H9 (cell line): ENCODE results near the gene ATP2B2. TPM values are rescaled to one million over a fixed set of nuclear protein-coding genes. Genes with fewer than 3 reads are reported as not detected.
A peak's percentile ranks its signal among the peaks of the same experiment; 100 is the strongest.

Experiments used
- DNase-seq: peaks from one replicate; pipeline ENCODE4 v3.0.0-alpha.2; 2017
- H2AFZ ChIP-seq: one replicate; pipeline ENCODE4 v1.6.1; 2013; ENCODE audit warnings: mild to moderate bottlenecking, low read length, control low read depth, moderate library complexity
- H2AK5ac ChIP-seq: 2 replicates; pipeline ENCODE4 v1.6.1; 2013; ENCODE audit warnings: low read length, control low read depth, mixed read lengths; ENCODE audit not compliant: insufficient read length
- H2BK120ac ChIP-seq: one replicate; pipeline ENCODE4 v1.6.1; 2013; ENCODE audit warnings: low read depth, mild to moderate bottlenecking, low read length, control low read depth, inconsistent platforms; ENCODE audit not compliant: poor library complexity, severe bottlenecking
- H2BK12ac ChIP-seq: 2 replicates; pipeline ENCODE4 v1.6.1; 2013; ENCODE audit warnings: low read length, control low read depth, mixed read lengths, low read depth; ENCODE audit not compliant: insufficient read length
- H2BK15ac ChIP-seq: 2 replicates; pipeline ENCODE4 v1.6.1; 2013; ENCODE audit warnings: low read depth, low read length, control low read depth
- H2BK20ac ChIP-seq: one replicate; pipeline ENCODE4 v1.6.1; 2013; ENCODE audit warnings: low read depth, mild to moderate bottlenecking, low read length, control low read depth, inconsistent platforms; ENCODE audit not compliant: poor library complexity, severe bottlenecking
- H2BK5ac ChIP-seq: 2 replicates; pipeline ENCODE4 v1.6.1; 2013; ENCODE audit warnings: low read length, control low read depth, mixed read lengths; ENCODE audit not compliant: insufficient read length
- H3K14ac ChIP-seq: 2 replicates; pipeline ENCODE4 v1.6.1; 2013; ENCODE audit warnings: low read length, control low read depth; ENCODE audit not compliant: insufficient read depth
- H3K18ac ChIP-seq: 2 replicates; pipeline ENCODE4 v1.6.1; 2013; ENCODE audit warnings: low read depth, mild to moderate bottlenecking, mixed read lengths, low read length, control low read depth; ENCODE audit not compliant: insufficient read length
- H3K23ac ChIP-seq: 2 replicates; pipeline ENCODE4 v1.6.1; 2013; ENCODE audit warnings: low read length, control low read depth, mixed read lengths, low read depth; ENCODE audit not compliant: insufficient read length
- H3K23me2 ChIP-seq: 2 replicates; pipeline ENCODE4 v1.6.1; 2013; ENCODE audit warnings: low read depth, mild to moderate bottlenecking, mixed read lengths, low read length, control low read depth; ENCODE audit not compliant: insufficient read length, poor library complexity, severe bottlenecking
- H3K27ac ChIP-seq: 2 replicates; pipeline ENCODE4 v1.5.1; 2013; ENCODE audit warnings: low read length, control low read depth, mixed read lengths, low read depth; ENCODE audit not compliant: insufficient read length
- H3K27me3 ChIP-seq: 2 replicates; pipeline ENCODE4 v1.6.1; 2013; ENCODE audit warnings: low read length, control low read depth, inconsistent platforms; ENCODE audit not compliant: insufficient read depth
- H3K4ac ChIP-seq: 2 replicates; pipeline ENCODE4 v1.6.1; 2013; ENCODE audit warnings: low read depth, mild to moderate bottlenecking, control low read depth, inconsistent platforms, low read length, moderate library complexity
- H3K4me1 ChIP-seq: 2 replicates; pipeline ENCODE4 v1.6.1; 2013; ENCODE audit warnings: low read length, control low read depth, inconsistent platforms; ENCODE audit not compliant: insufficient read depth
- H3K4me2 ChIP-seq: 2 replicates; pipeline ENCODE4 v1.6.1; 2013; ENCODE audit warnings: low read length, control low read depth, mixed read lengths; ENCODE audit not compliant: insufficient read length, insufficient read depth
- H3K56ac ChIP-seq: 2 replicates; pipeline ENCODE4 v1.6.1; 2013; ENCODE audit warnings: low read depth, mild to moderate bottlenecking, mixed read lengths, low read length, control low read depth; ENCODE audit not compliant: insufficient read length
- H3K79me1 ChIP-seq: 2 replicates; pipeline ENCODE4 v1.6.1; 2013; ENCODE audit warnings: low read depth, mild to moderate bottlenecking, moderate library complexity, low read length, control low read depth, inconsistent platforms; ENCODE audit not compliant: insufficient read depth, poor library complexity, severe bottlenecking
- H3K79me2 ChIP-seq: 2 replicates; pipeline ENCODE4 v1.6.1; 2013; ENCODE audit warnings: low read length, control low read depth, inconsistent platforms; ENCODE audit not compliant: insufficient read depth
- H3K9ac ChIP-seq: 2 replicates; pipeline ENCODE4 v1.6.1; 2013; ENCODE audit warnings: low read length, control low read depth, mixed read lengths; ENCODE audit not compliant: insufficient read length; ENCODE audit errors: extremely low read depth
- H3K9me3 ChIP-seq: one replicate; pipeline ENCODE4 v1.6.1; 2013; ENCODE audit warnings: low read depth, low read length, inconsistent platforms; ENCODE audit not compliant: control insufficient read depth
- H3T11ph ChIP-seq: one replicate; pipeline ENCODE4 v1.6.1; 2013; ENCODE audit warnings: mild to moderate bottlenecking, low read length, control low read depth, inconsistent platforms
- H4K20me1 ChIP-seq: one replicate; pipeline ENCODE4 v1.6.1; 2013; ENCODE audit not compliant: control insufficient read depth, insufficient read length, insufficient read depth
- H4K5ac ChIP-seq: 2 replicates; pipeline ENCODE4 v1.6.1; 2013; ENCODE audit warnings: low read depth, mild to moderate bottlenecking, mixed read lengths, low read length, control low read depth; ENCODE audit not compliant: insufficient read length
- H4K8ac ChIP-seq: replicated peaks from 2 replicates; pipeline ENCODE4 v1.6.1; 2013; ENCODE audit warnings: low read length, control low read depth, mixed read lengths, low read depth; ENCODE audit not compliant: insufficient read length
- H4K91ac ChIP-seq: 2 replicates; pipeline ENCODE4 v1.6.1; 2013; ENCODE audit warnings: low read depth, mild to moderate bottlenecking, moderate library complexity, mixed read lengths, low read length, control low read depth; ENCODE audit not compliant: insufficient read length
- H3K27ac Mint-ChIP-seq, 3 experiments: 2 replicates in 2 of 3; 3 replicates in 1 of 3; pipeline ENCODE4 v1.8.0; 2020 to 2021; ENCODE audit warnings: mixed read lengths in 3 of 3, mild to moderate bottlenecking in 1 of 3, moderate library complexity in 1 of 3
- H3K27me3 Mint-ChIP-seq: 2 replicates; pipeline ENCODE4 v1.8.0; 2021; ENCODE audit warnings: low read depth, mild to moderate bottlenecking, moderate library complexity, mixed read lengths
- H3K36me3 Mint-ChIP-seq, 3 experiments: 2 replicates in 2 of 3; 3 replicates in 1 of 3; pipeline ENCODE4 v1.8.0; 2020 to 2021; ENCODE audit warnings: low read depth in 3 of 3, mixed read lengths in 3 of 3; ENCODE audit not compliant: insufficient read depth in 1 of 3
- H3K4me1 Mint-ChIP-seq, 2 experiments: 2 replicates each; pipeline ENCODE4 v1.8.0; 2020; ENCODE audit warnings: mixed read lengths in 2 of 2
- H3K4me3 Mint-ChIP-seq, 2 experiments: 2 replicates in 1 of 2; 3 replicates in 1 of 2; pipeline ENCODE4 v1.8.0; 2020 to 2021; ENCODE audit warnings: mild to moderate bottlenecking in 2 of 2, mixed read lengths in 2 of 2, moderate library complexity in 1 of 2
- H3K9me3 Mint-ChIP-seq, 2 experiments: 2 replicates in 1 of 2; 3 replicates in 1 of 2; pipeline ENCODE4 v1.8.0; 2020; ENCODE audit warnings: mild to moderate bottlenecking in 2 of 2, mixed read lengths in 2 of 2, moderate library complexity in 1 of 2
- CTCF ChIP-seq: fragments of 200-600 bp; sonication (generic); conservative IDR thresholded peaks from 3 replicates; pipeline ENCODE4 v1.8.0; 2021; ENCODE audit warnings: antibody characterized with exemption, mild to moderate bottlenecking
- WGBS: extraction: QIAGEN DNeasy Blood & Tissue Kit; methylation state at CpG from one replicate; pipeline ENCODE4 v1.1.7; 2013; ENCODE audit warnings: missing lambda C conversion rate, low lambda C conversion rate, mixed read lengths; ENCODE audit not compliant: insufficient read length; ENCODE audit errors: extremely low coverage; 5-methylcytosine and 5-hydroxymethylcytosine counted together
- total RNA-seq: library from RNA; stranded (reverse); gene quantifications from 2 replicates; pipeline ENCODE4 v1.2.1, GENCODE V29; 2021

Gene ATP2B2
- total RNA-seq, 1 experiment from 2014 or later, result 0.33 TPM

- H3K23ac ChIP-seq, result no peak overlapping the region
- Mint-ChIP-seq H3K36me3 (peaks cover 12 to 34% (median 26%) of the 10 kb centered on the region in 3 experiments; a peak in 6 of 7 replicates), H3K9me3 (no peaks in the 10 kb centered on the region), H3K27ac (peak overlapping the region; percentile 91 to 98 (median 97)), H3K27me3 (peaks cover 8% of the 10 kb centered on the region), H3K4me1 (peaks cover 0 to 8% of the 10 kb centered on the region in 2 experiments; a peak in 3 of 4 replicates), H3K4me3 (peak overlapping the region; percentile 97 to 98)
- no peak overlapping the region for H2BK120ac ChIP-seq
- no peak overlapping the region for H4K8ac ChIP-seq
- no peaks in the 10 kb centered on the region for H3K27me3 ChIP-seq
- WGBS, result no CpG with 5 or more reads among the region's 9 CpGs
- no peak for TF ChIP-seq CTCF
- H3K56ac ChIP-seq, result no peak overlapping the region
- no peak overlapping the region for H2BK12ac ChIP-seq
- H2BK20ac ChIP-seq, result no peak overlapping the region
- H3K9me3 ChIP-seq, result no peaks in the 10 kb centered on the region
- no peak overlapping the region for H2BK5ac ChIP-seq
- H3K18ac ChIP-seq, result peak overlapping the region; percentile 71
- no peaks in the 10 kb centered on the region for H3K79me1 ChIP-seq
- DNase-seq, result no peak
- no peak overlapping the region for H4K91ac ChIP-seq
- H3K9ac ChIP-seq, result peak overlapping the region; percentile 88
- peaks cover 5% of the 10 kb centered on the region for H3K23me2 ChIP-seq
- peak overlapping the region; percentile 83; the same call in 1 of the 2 replicates for H3K14ac ChIP-seq
- peaks cover 12% of the 10 kb centered on the region for H3K79me2 ChIP-seq
- no peaks in the 10 kb centered on the region for H3K4me1 ChIP-seq
- peak overlapping the region; percentile 97 for H3K4me2 ChIP-seq
- no peak overlapping the region for H2AFZ ChIP-seq
- no peak overlapping the region for H3K27ac ChIP-seq
- no peak overlapping the region for H4K5ac ChIP-seq
- H2BK15ac ChIP-seq, result no peak overlapping the region
- H3T11ph ChIP-seq, result no peak overlapping the region
- H3K4ac ChIP-seq, result no peak overlapping the region
- no peaks in the 10 kb centered on the region for H4K20me1 ChIP-seq
- no peak overlapping the region for H2AK5ac ChIP-seq
Observed at GRCh38 chr3:10320320-10320677, 185.1 kb downstream of the ATP2B2 start.
